ENCODE results near the gene NRCAM. TPM values are rescaled to one million over a fixed set of nuclear protein-coding genes. Genes with fewer than 3 reads are reported as not detected.

The NRCAM gene
- polyA plus RNA-seq, 2 of the 4 experiments (the other 2 are of a cell fraction): 129 to 210 TPM

- TF ChIP-seq HOXA7 (CRISPR knock-in tag; IDR thresholded peaks at IDR 0.05): no peak
- TF ChIP-seq RFX5 (IDR thresholded peaks at IDR 0.05): no peak
- no peak for TF ChIP-seq TP53 (CRISPR knock-in tag; IDR thresholded peaks at IDR 0.05)
- no peak for TF ChIP-seq BHLHE40 (IDR thresholded peaks at IDR 0.05; ENCODE audit: low read depth, low read length)
- TF ChIP-seq CEBPB (IDR thresholded peaks at IDR 0.05): no peak
- no peak for TF ChIP-seq ZFP36 (IDR thresholded peaks at IDR 0.05; ENCODE audit: borderline replicate concordance, partially characterized antibody)
Observed at GRCh38 chr7:108254259-108254658, 202.0 kb downstream of the NRCAM start (continued).

- ChIA-PET POLR2A (no interaction called here), CTCF (interaction anchor here (0.7 to 3.1 kb wide), 5 partner anchors 9 to 124 kb away, joined by 3 to 11 read pairs (median 3); no protein-coding TSS in a partner anchor)
- 40% methylated on average over 6 of the region's 6 CpGs for WGBS (ENCODE audit: missing lambda C conversion rate)
- H3K4me1 ChIP-seq: peaks cover 84% of the 10 kb centered on the region
- peak in 1 of 2 experiments; percentile 35 for DNase-seq (ENCODE audit: low read depth in 1 of 2, low spot score in 1 of 2)
- H3K9me3 ChIP-seq: no peaks in the 10 kb centered on the region
- ATAC-seq: peak; percentile 37 to 60; a peak in 4 of 6 replicates
- peak overlapping the region; percentile 51 for H3K4me2 ChIP-seq
- no peak for TF ChIP-seq MAX (IDR thresholded peaks at IDR 0.05)
- peak; percentile 7; the same call in 1 of the 2 replicates for TF ChIP-seq GATA3 (IDR thresholded peaks at IDR 0.05; ENCODE audit: borderline replicate concordance)
- FAIRE-seq: peak; percentile 72
- peak overlapping the region; percentile 86 to 97 for H3K27ac ChIP-seq
- no peak overlapping the region for H3K4me3 ChIP-seq
Observed at GRCh38 chr7:108253275-108254044, 202.8 kb downstream of the NRCAM start.

- TF ChIP-seq HOXA7 (CRISPR knock-in tag; IDR thresholded peaks at IDR 0.05): no peak
- no peak for TF ChIP-seq MYC (IDR thresholded peaks at IDR 0.05; ENCODE audit: borderline replicate concordance, low read length)
- no peak for TF ChIP-seq KDM5A (IDR thresholded peaks at IDR 0.05)
- no peak for TF ChIP-seq E2F6 (IDR thresholded peaks at IDR 0.05; ENCODE audit: borderline replicate concordance, low read depth)
- TF ChIP-seq EHF (CRISPR knock-in tag; IDR thresholded peaks at IDR 0.05): no peak
- no peak for DNase-seq (ENCODE audit: low read depth in 1 of 2, low spot score in 1 of 2)
- no peak; a peak in 1 of 6 replicates for ATAC-seq
- 86% methylated on average over 3 of the region's 3 CpGs for WGBS (ENCODE audit: missing lambda C conversion rate)
- ChIA-PET CTCF (interaction anchor here (1.0 to 3.1 kb wide), 5 partner anchors 9 to 212 kb away, joined by 3 to 11 read pairs (median 5); no protein-coding TSS in a partner anchor), POLR2A (no interaction called here)
- Histone ChIP-seq H3K27ac (peak overlapping the region; percentile 86 to 97), H3K4me1 (peaks cover 84% of the 10 kb centered on the region), H3K4me2 (peak overlapping the region; percentile 51), H3K9me3 (no peaks in the 10 kb centered on the region), H3K4me3 (no peak overlapping the region)
- FAIRE-seq: no peak
Observed at GRCh38 chr7:108252177-108252576, 204.1 kb downstream of the NRCAM start.

GRCh38 chr7:108251700-108252099, 204.5 kb downstream of the NRCAM start:
- no peaks in the 10 kb centered on the region for H3K9me3 ChIP-seq
- ChIA-PET POLR2A (no interaction called here), CTCF (interaction anchor here (1.2 to 3.1 kb wide), 4 partner anchors 10 to 213 kb away, joined by 3 to 11 read pairs (median 5); no protein-coding TSS in a partner anchor)
- peaks cover 84% of the 10 kb centered on the region for H3K4me1 ChIP-seq
- DNase-seq (ENCODE audit: low read depth in 1 of 2, low spot score in 1 of 2) (no peak), ATAC-seq (no peak), FAIRE-seq (no peak)
- peak overlapping the region; percentile 86 to 97 for H3K27ac ChIP-seq
- 32% methylated on average over 1 of the region's 1 CpG for WGBS (ENCODE audit: missing lambda C conversion rate)
- TF ChIP-seq USF2 (IDR thresholded peaks at IDR 0.05) (no peak), RFX5 (IDR thresholded peaks at IDR 0.05) (no peak), CEBPB (IDR thresholded peaks at IDR 0.05) (peak; percentile 22 to 66; a peak in 2 of 4 replicates)
- no peak overlapping the region for H3K4me3 ChIP-seq
- peak overlapping the region; percentile 51 for H3K4me2 ChIP-seq

GRCh38 chr7:108249453-108249852, 206.8 kb downstream of the NRCAM start:
- CTCF ChIA-PET: no interaction called here
- TF ChIP-seq BCL3 (IDR thresholded peaks at IDR 0.05) (no peak), POLR2A (IDR thresholded peaks at IDR 0.05; ENCODE audit: low read length) (no peak), RNF2 (IDR thresholded peaks at IDR 0.05; ENCODE audit: borderline replicate concordance, low read depth) (no peak), CEBPB (IDR thresholded peaks at IDR 0.05) (no peak), FOSB (CRISPR knock-in tag; IDR thresholded peaks at IDR 0.05) (no peak), JUN (IDR thresholded peaks at IDR 0.05) (no peak), ESRRA (IDR thresholded peaks at IDR 0.05; ENCODE audit: borderline replicate concordance, low read length) (no peak), PBX3 (IDR thresholded peaks at IDR 0.05) (no peak), ZC3H11A (IDR thresholded peaks at IDR 0.05) (no peak), TP53 (CRISPR knock-in tag; IDR thresholded peaks at IDR 0.05) (no peak), KDM5A (IDR thresholded peaks at IDR 0.05) (no peak), HMGXB4 (CRISPR knock-in tag; IDR thresholded peaks at IDR 0.05; ENCODE audit: borderline replicate concordance) (no peak)

More at GRCh38 chr7:108249453-108249852, 206.8 kb downstream of the NRCAM start:
- DNase-seq (ENCODE audit: low read depth in 1 of 2, low spot score in 1 of 2) (no peak), ATAC-seq (no peak), FAIRE-seq (no peak)
- no peak overlapping the region for H3K4me3 ChIP-seq
- H3K4me1 ChIP-seq: peaks cover 100% of the 10 kb centered on the region
- POLR2A ChIA-PET: no interaction called here
- 2% methylated on average over 1 of the region's 1 CpG for WGBS (ENCODE audit: missing lambda C conversion rate)
- H3K9me3 ChIP-seq: no peaks in the 10 kb centered on the region
- H3K4me2 ChIP-seq: peak overlapping the region; percentile 72
- peak overlapping the region; percentile 95 to 97 for H3K27ac ChIP-seq
